ENCODE data around the gene SCUBE2. TPM values are rescaled to one million over a fixed set of nuclear protein-coding genes. Genes with fewer than 3 reads are reported as not detected.
"Not testable (repeated sequence)": the region's sequence is repeated elsewhere in the genome, so short reads cannot be mapped to it uniquely, and the experiment has no call there.

Gene SCUBE2
- polyA plus RNA-seq, 5 donors, result 30.7 to 52.9 (median 43.1) TPM

DNA sequence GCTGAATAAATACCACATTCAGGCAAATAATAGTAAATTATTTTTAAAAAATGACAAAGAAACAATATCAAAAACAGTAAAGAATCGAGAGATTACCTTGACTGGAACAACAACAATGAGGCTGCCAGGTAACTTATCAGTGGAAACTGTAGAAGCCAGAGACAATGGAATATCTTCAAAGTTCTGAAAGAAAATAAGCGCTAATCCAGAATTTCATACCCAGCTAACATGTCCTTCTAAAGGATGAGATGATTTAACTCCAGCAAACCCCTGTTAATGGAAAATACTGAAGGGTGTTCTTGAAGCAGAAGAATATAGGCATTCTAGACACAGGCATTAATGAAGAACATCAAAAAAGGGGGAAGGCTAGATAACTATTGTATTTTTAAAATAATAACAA, 20.7 kb upstream of the SCUBE2 start:
- no peak for DNase-seq

GRCh38 chr11:9109858-9110731, 18.7 kb upstream of the SCUBE2 start:
- no peak for DNase-seq

- no peak for DNase-seq
Measured at GRCh38 chr11:9104580-9104979, 13.2 kb upstream of the SCUBE2 start.

GRCh38 chr11:9103542-9104276, 12.3 kb upstream of the SCUBE2 start:
- DNase-seq, result no peak

- no peak for DNase-seq
Measured at GRCh38 chr11:9099617-9100016, 8.2 kb upstream of the SCUBE2 start.

GRCh38 chr11:9098455-9098854, 7.1 kb upstream of the SCUBE2 start:
- not testable (repeated sequence) for DNase-seq

DNA sequence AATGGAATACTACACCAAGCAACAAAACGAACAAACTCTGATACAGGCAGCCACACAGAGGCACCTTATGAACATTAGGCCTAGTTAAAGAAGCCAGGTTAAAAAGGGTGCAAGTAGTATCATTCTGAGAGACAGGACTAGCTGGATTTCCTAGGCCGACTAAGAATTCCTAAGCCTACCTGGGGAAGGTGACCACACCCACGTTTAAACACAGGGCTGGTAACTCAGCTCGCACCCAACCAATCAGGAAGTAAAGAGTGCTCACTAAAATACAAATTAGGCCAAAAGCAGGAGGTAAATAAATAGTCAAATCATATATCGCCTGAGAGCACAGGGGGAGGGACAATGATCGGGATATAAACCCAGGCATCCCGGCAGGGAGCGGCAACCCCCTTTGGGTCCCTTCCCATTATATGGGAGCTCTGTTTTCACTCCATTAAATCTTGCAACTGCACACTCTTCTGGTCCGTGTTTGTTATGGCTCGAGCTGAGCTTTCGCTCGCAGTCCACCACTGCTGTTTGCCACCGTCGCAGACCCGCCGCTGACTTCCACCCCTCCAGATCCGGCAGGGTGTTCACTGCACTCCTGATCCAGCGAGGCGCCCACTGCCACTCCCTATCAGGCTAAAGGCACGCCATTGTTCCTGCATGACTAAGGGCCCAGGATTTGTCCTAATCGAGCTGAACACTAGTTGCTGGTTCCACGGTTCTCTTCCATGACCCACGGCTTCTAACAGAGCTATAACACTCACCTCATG, 6.0 kb upstream of the SCUBE2 start:
- DNase-seq, result not testable (repeated sequence)

DNA sequence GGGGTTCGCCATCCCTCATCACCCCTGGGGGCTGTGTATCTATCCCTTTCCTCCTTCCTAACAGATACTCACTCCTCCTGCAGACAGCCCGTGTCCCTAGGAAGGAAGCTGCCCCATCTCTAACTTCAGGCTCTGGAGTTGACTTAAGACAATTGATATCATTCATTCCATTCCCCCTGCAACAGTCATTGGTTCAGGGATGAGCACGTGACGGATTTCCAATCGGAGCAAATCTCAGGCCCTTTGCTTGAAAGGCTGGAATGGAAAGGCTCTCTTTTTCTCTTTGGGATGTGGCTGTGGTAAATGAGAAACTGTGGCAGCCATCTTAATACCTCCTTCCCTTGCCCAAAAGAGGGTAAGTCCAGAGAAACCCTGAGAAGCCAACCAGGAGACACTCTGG, 5.0 kb upstream of the SCUBE2 start:
- DNase-seq, result no peak

DNA sequence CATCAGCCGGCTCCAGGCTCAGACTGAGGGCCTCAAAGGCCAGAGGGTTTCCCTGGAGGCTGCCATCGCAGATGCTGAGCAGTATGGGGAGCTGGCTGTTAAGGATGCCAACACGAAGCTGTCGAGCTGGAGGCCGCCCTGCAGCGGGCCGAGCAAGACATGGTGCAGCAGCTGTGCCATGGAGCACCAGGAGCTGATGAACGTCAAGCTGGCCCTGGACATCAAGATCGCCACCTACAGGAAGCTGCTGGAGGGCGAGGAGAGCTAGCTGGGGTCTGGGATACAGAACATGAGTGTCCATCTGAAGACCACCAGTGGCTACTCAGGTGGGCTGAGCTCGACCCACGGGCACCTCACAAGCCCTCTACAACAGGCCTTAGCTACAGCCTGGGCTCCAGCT, 4.0 kb upstream of the SCUBE2 start:
- no peak for DNase-seq

GRCh38 chr11:9094420-9094819, 3.0 kb upstream of the SCUBE2 start:
- no peak for DNase-seq

DNA sequence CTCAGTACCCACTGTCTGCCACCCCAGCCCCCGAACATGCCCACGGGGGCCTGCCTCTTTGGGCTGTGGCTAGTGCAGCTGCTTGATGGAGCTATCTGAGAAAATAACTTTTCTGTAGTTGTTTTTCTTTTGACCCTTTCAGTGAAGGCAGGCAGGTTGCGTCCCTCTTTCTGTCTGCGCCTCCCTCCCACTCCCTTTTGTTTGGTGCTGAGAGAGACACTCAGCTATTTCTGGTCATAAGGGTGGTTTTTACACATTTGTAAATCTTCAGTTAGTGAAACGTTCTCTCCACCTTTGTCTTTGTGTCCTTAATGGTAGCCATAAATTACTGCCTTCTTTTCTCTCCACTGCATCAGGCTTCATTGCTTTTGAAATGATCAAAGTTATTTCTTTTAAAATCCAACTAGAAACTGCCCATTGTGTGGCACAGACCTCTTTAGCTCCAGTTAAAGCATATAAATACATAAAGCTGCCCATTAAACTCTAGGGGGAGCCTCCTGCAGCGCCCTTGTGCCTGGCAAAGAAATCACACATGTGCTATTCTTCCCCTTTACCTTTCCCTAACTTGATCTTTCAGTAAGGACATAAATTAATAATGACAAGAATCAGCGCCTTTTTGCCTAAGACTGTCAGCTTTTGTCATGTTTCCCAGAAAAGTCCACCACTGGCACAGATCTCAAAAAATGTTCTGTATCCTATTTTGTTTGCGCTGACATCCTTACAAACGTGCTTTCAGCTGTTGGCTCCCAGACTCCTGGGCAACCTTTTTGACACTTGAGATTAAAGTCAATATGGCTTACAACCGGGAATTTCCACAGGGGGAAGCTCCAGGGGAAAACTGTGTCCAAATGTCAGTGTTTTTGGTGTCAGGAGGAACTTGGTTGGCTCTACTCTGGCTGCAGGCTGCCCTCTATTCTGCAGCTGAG, 1.7 kb upstream of the SCUBE2 start:
- DNase-seq, result no peak

DNA sequence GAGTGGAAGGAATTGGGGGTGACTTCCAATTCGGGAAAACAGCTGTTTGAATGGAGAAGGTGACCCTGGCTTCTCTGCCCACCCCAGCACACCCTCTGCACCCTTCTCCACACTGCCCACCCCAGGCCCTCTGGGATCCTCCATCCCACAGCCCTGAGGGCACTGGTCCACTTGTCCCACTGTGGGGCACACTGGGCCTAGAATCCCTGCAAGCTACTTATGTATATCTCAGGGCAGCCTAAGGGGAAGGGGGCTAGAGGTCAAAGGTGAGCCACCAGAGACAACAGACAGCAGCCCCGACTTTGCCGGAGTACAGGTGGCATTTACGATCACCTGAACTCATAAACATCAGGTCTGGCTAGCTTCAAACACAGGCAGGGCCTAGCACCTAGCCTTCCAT, 673 bp upstream of the SCUBE2 start:
- DNase-seq, result no peak

GRCh38 chr11:9090488-9091043, 833 bp downstream of the SCUBE2 start:
- no peak for DNase-seq

DNA sequence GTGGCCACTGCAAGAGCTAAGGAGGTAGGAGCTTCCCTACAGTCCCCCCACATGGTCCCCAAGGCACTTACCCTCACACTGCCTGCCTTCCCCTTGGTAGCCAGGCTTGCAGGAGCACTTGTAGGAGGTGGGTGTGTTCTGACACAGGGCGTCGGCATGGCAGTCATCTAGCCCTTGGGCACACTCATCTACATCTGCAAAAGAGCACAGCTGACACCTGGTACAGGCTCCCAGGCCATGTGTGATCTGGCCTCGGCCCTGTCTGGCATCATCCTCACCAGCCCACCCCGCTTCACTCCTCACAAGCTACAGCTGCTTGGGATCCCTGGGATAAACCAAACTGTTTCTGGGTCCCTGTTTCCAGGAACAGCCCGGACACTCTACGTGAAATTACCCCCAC, 1.8 kb downstream of the SCUBE2 start:
- no peak for DNase-seq

DNA sequence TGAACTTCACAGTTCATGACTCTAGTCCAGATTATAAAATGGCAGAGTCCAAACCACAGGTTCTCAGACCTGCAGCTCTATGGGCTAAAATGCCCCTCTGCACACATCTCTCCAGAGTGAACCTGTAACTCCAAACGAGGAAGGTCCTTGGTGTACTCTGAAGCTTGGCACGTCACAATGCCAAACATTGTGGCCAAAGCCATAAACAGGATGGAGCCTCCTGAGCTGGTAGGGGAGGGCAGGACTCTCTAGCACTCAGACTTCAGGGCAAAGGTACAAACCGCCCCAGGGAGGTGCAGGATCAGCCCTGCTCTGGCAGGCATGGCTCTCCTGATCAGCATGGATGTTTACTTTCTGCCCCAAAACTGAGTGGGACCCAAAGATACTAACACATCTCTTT, 2.3 kb downstream of the SCUBE2 start:
- no peak for DNase-seq

DNA sequence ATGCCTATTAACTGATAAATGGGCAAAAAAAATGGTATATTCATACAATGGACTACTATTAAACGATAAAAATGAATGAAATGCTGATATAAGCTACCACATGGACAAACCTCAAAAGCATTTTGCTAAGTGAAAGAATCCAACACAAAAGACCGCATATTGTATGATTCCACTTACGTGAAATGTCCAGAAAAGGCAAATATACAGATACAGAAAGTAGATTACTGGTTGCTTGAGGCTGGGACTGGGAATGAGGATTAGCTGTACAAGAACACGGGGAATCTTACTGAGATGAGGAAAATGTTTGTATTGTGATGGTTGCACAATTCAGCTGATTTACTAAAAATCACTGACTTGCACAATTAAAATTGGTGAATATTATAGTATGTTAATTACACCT, 8.8 kb downstream of the SCUBE2 start:
- DNase-seq, result no peak

- no peak for DNase-seq
Measured at GRCh38 chr11:9081153-9081552, 10.2 kb downstream of the SCUBE2 start.

DNA sequence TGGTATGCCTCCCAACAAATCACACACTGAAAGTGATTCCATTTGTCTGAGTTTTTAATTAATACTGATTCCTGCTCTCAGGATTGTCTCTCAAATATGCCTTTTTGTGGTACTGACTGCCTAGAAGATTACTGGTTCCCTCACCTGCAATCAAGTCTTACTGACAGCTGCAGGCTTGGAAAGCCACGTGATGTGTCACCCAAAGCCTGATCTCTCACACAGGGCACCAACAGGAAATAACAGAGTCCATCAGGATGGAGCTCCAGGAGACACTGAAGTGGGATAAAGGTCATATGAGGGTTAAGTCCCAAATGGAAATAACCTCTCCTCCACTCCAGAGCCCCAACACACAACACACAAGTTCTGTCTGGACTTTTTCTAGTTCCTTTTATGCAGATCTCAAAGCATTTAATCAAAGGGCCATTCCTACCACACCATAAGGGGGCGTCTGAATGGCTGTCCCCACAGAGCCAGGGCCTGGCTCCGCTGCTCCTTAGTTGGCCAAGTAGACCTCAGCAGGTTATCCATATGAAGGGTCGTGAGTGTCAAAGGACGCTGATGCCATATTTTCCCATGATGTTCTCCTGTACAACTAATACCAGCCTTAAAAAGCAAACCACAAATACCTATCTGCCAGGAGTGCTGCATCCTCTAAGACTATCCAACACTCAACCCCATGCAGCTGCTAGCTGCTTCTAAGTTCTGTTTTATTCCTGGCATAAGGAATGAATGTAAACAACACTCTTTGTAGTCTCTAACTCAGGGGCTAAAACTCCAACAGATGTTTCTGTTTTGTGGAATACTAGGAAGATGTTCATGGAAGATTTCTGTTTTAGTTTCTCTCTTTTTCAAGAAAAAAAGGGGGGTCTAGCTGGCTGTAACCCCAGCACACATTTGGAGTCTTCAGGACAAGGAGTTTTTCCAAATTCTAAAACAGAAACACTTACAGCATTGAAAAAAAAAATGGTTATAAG, 13.0 kb downstream of the SCUBE2 start:
- no peak for DNase-seq

GRCh38 chr11:9077164-9077563, 14.2 kb downstream of the SCUBE2 start:
- DNase-seq, result no peak

- DNase-seq, result no peak
Measured at GRCh38 chr11:9076661-9077060, 14.7 kb downstream of the SCUBE2 start.
